HG03175 (cell line): ENCODE data around the gene GAPVD1.
"Not testable (repeated sequence)": the region's sequence is repeated elsewhere in the genome, so short reads cannot be mapped to it uniquely, and the experiment has no call there.

Experiments used
- ATAC-seq: cut with Tn5 transposase; IDR thresholded peaks from one replicate; pipeline ENCODE4 v1.9.1; 2021; ENCODE audit warnings: mild to moderate bottlenecking, moderate library complexity; ENCODE audit not compliant: unreplicated experiment

GAPVD1 gene

GRCh38 chr9:125297917-125298316 lies 36.3 kb downstream of the GAPVD1 start:
- ATAC-seq: no peak

- no peak for ATAC-seq
Measured at GRCh38 chr9:125302241-125302640, 40.6 kb downstream of the GAPVD1 start.

- no peak for ATAC-seq
Measured at GRCh38 chr9:125304273-125304672, 42.6 kb downstream of the GAPVD1 start.

GRCh38 chr9:125312411-125312810 lies 50.8 kb downstream of the GAPVD1 start:
- no peak for ATAC-seq

GRCh38 chr9:125316359-125316758 lies 54.7 kb downstream of the GAPVD1 start:
- not testable (repeated sequence) for ATAC-seq

GRCh38 chr9:125317704-125318103 lies 56.1 kb downstream of the GAPVD1 start:
- no peak for ATAC-seq

- ATAC-seq: no peak
Measured at GRCh38 chr9:125321496-125321895, 59.9 kb downstream of the GAPVD1 start.

GRCh38 chr9:125323615-125324014 lies 62.0 kb downstream of the GAPVD1 start:
- no peak for ATAC-seq

GRCh38 chr9:125325826-125326225 lies 64.2 kb downstream of the GAPVD1 start:
- ATAC-seq: no peak

- ATAC-seq: no peak
Measured at GRCh38 chr9:125329978-125330377, 68.4 kb downstream of the GAPVD1 start.

GRCh38 chr9:125330587-125330986 lies 69.0 kb downstream of the GAPVD1 start:
- ATAC-seq: no peak

GRCh38 chr9:125332527-125332926 lies 70.9 kb downstream of the GAPVD1 start:
- peak; percentile 89 for ATAC-seq

- no peak for ATAC-seq
Measured at GRCh38 chr9:125337236-125337635, 75.6 kb downstream of the GAPVD1 start.

GRCh38 chr9:125338929-125339328 lies 77.3 kb downstream of the GAPVD1 start:
- ATAC-seq: no peak

- ATAC-seq: no peak
Measured at GRCh38 chr9:125341566-125341965, 79.9 kb downstream of the GAPVD1 start.

GRCh38 chr9:125343518-125344275 lies 82.1 kb downstream of the GAPVD1 start:
- no peak for ATAC-seq

GRCh38 chr9:125346080-125346732 lies 84.6 kb downstream of the GAPVD1 start:
- no peak for ATAC-seq

GRCh38 chr9:125355601-125356000 lies 94.0 kb downstream of the GAPVD1 start:
- no peak for ATAC-seq

GRCh38 chr9:125356032-125356431 lies 94.4 kb downstream of the GAPVD1 start:
- ATAC-seq: no peak

- ATAC-seq: no peak
Measured at GRCh38 chr9:125359011-125359410, 97.4 kb downstream of the GAPVD1 start.

GRCh38 chr9:125360601-125361000 lies 99.0 kb downstream of the GAPVD1 start:
- no peak for ATAC-seq

GRCh38 chr9:125361837-125362531 lies 100.4 kb downstream of the GAPVD1 start:
- ATAC-seq: no peak
